Germinal center (tissue), 1 donor: ENCODE measurements around the gene IGF2R.
"Not testable (repeated sequence)": the region's sequence is repeated elsewhere in the genome, so short reads cannot be mapped to it uniquely, and the experiment has no call there.

Experiments
- DNase-seq: peaks from one replicate; pipeline ENCODE4 v3.0.0; 2012; ENCODE audit warnings: mixed read lengths, low spot score

Gene IGF2R

DNA sequence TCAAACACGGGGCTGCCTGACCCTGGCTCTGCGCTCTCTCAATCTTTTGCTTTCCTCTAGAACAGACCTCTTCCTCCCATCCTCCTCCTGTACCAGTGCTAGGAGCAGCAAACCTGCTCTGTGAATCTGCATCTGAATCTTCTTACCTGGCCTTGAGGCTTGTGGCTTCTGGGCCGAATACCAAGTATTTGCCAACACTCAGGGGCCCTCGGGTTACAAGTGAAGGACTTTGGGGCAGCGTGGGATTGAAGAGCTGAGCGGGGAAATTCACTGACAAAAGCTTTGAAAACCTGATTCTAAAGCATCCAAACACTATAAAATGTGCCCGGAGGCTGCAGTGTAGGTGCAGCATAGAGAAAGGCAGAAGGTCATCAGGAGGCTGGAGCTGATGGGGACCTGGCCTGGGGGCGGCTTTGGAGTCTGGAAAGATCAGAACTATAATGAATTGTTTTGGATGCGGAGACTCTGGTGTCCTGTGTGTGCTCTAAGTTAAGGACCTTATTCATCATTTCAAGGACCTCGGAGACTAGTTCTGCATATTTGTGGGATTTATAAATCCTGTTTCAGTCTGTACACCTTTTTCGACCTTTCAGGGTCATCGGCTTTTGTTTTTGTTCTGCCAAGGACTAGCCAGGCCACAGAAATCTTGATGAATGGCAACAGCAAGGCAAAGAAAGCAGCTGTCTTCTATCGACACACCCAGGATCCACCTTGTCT lies 16.4 kb upstream of the IGF2R start:
- DNase-seq = no peak

DNA sequence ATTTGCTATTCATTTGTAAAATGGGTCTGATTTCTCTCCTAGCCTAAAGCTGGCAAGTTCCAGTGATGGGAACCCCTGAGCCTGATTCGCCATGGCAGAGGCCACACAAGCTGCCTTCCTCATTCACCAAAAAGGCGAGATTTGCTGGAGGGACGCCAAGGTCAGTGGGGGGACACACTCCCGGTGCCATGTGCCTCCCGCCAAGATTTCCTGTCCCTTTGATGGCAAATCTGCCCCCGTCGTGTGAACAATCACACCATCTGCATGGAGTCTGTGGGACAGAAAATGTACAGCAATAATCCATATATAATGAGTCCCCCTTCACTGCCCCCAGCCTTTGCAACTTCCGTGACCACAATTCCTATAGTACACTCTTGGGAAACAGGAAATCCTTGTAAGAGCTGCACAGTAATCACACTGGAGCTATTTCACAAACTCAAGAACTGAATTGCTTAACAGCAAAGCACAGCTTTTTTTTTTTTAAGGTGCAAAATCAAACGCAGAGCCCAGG lies 15.7 kb upstream of the IGF2R start:
- DNase-seq = no peak

DNA sequence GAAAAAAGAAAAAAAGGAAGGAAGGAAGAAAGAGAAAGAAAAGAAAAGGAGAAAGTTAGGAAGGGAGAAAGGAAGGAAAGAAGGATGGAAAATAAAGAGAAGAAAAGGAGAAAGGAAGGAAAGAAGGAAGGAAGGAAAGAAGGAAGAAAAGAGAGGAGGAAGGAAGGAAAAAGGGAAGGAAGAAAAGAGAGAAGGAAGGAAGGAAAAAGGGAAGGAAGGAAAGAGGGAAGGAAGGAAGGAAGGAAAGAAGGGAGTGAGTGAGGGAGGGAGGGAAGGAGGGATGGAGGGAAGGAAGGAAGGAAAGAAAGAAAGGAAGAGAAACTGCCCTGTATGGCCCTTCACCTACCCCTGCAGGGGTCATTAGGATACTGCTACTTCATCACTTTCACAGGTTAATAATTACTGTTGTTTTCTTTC lies 12.9 kb upstream of the IGF2R start:
- no peak for DNase-seq

DNA sequence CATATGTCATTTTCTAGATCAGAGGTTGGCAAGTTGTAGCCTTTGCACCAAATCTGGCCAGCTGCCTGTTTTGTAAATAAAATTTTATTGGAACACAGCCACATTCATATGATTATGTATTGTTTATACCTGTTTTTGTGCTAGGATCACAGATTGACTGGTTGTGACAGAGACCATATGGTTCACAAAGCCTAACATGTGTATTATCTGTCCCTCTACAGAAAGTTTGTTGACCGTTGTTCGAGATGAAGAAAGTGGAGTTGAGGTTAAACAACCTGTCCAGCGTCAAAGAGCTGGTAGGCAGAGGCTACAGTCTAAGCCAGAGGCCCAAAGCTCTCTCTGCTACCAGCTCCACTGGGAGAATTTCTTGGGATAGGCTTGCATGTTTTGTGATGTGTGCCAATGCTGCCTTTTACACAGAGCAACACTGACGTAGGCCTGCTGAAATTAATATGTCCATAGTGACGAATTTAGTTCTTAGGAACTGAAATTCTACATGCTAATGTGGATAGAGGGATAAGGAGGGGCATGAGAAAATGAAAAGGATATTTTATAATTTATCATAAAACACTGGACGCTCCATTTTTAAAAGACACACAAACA lies 11.7 kb upstream of the IGF2R start:
- DNase-seq = no peak

DNA sequence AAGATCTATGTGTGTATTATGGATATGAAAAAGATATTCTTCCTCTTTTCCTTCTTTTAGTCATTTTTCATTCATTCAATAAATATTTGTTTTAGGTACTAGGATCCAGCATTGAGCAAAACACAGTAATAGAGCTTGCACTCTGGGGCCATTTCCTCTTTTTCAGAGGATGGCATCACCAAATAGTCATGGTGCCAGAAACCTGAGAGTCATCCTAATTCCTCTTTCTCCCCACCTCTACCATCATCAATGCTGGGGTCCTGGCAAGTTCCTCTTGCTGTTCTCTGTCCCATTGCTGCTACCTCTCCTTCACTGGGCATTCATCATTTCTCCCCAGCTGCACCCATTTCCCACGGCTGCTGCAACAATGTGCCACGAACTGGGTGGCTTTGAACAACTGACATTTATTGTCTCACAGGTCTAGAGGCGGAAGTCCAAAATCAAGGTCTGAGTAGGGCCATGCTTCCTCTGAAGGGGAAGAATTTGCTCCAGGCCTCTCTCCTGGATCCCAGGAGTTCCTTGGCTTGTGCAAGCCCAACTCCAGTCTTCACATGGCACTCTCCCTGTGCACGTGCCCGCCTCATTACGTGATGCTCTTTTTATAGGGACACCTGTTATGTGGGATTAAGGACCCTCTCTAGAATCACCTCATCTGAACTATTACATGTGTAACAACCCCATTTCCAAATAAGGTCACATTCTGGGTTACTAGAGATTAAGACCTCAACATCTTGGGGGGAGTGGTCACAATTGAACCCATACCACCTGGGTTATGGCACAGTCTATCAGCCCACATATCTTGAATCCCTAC lies 9.5 kb upstream of the IGF2R start:
- DNase-seq = peak; percentile 33

DNA sequence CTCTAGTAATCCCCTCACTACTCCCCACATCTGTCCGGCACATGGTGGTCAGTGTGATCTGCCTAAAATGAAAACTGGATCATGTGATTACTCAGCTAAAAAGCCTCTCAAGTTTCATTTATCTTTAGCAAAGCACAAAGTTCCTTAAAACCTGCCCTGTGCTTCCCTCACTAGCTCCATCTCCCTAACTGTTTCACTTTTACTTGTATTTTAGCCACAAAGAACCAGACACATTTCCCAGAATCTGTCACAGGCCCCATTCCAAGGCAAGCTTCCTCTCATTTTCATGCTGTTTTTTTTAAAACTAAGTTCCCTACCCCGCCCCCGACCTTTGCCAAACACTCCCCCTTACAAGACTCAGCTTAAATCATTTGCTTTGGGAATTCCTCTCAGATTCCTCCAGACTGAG lies 8.9 kb upstream of the IGF2R start:
- no peak for DNase-seq

DNA sequence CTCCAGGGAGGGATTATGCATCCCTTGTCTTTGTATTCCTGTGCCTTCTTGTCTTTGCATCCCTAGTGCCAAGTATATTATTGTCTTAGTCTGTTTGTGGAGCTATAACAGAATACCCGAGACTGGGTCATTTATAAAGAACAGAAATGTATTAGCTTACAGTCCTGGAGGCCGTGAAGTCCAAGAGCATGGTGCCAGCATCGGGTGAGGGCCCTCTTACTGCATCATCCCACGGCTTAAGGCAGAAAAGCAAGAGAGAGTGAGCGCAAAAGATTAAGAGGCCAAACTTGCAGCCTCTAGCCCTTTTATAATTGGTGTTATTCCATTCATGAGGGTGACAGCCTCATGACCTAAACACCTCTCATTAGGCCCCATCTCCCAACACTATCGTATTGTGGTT lies 8.4 kb upstream of the IGF2R start:
- DNase-seq = no peak

DNA sequence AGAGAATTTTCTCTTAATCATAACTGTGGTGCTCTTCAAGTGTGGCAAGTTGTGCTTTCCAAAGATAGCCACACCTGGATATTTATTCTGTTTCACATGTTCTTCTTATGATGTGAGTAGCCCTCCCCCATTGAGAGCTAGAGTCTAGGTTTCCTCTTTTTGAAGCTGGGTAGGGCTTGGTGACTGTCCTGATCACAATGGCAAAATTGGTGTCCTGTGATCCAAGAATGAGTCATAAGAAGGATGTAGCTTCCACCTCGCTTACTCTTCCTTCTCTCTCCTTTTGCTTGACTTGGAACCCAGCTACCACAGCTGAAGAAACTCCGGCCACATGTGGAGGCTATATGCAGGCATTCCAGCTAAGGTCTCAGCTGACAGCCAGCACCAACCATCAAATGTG lies 7.4 kb upstream of the IGF2R start:
- no peak for DNase-seq

DNA sequence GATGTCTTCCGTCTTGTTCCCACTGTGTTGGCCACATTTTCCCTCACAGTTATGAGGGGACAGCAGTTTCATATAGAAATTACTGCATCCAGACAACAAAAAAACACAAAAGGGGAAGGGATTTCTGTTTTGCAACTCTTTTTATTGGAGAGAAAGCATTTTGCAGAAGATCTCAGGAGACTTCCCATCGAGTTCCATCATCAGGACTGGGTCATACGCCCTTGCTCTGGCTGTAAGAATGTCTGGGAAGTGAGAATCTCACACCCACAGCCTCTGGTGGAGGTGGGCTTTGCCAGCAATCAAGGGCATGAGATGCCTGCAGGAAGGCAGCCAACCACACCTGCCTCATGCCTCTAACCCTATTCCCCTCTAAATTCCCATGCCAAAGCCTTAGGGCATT lies 5.8 kb upstream of the IGF2R start:
- DNase-seq = no peak

DNA sequence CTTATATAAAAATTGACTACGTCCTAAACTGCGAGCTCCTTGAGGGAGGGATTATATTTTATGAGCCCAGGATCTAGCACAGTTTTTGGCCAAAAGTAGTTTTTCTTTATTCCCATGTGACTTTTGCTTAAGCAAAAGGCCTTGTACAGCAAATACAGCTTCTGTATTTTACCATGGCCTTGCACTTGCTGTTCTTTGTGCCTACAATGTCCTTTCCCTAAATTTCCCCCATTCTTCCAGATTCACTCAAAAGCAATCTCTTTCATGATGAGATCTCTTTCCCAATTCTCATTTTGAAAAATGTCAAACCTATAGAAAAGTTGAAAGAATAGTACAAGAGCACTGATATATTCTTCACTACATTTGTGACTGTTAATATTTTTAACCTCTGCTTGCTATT lies 4.8 kb upstream of the IGF2R start:
- no peak for DNase-seq

DNA sequence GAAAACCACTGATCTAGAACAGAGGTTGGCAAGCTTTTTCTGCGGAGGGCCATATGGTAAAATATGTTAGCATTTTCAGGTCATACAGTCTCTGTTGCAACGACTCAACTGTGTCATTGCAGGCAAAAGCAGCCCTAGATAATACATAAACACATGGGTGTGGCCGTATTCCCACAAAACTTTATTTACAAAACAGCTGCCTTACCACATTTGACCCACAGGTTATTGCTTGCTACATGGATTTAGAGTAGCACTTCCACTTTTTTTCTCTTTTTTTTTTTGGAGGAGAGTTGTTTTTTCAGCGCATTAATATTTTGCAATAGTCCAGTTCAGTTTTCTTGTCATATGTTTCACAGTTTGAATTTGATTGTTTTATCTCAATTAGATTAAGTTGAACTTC lies 2.5 kb upstream of the IGF2R start:
- no peak for DNase-seq

DNA sequence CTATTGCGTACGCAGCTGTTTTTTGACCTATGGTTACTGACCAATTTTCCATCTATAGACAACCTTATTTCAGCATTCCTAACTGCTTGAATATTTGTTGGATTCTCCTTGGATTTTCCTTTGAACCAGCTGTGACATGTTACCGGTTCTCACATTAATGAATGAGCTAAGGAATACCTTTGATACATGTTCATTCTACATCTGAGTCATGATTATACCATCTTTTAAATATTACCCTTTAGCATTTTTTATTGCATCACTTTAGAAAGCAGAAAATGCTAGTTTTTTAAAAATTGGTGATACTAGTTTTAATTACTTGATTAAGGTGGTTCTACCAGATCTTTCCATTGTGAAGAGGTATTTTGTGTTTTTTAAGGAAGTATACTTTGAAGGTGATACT lies 1.9 kb upstream of the IGF2R start:
- no peak for DNase-seq

DNA sequence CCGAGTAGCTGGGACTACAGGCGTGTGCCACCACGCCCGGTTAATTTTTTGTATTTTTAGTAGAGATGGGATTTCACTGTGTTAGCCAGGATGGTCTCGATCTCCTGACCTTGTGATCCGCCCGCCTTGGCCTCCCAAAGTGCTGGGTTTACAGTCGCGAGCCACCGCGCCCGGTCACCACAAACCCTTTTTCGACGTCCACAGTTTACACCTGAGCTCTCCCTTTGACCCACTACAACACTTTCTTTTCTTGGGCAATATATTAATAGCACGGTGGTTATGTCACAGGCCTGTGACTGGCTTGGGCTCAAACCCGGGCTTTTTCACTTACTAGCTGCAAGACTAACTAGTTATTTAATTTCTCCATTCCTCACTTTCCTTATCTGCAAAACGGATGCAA lies 1.3 kb upstream of the IGF2R start:
- DNase-seq = not testable (repeated sequence)

DNA sequence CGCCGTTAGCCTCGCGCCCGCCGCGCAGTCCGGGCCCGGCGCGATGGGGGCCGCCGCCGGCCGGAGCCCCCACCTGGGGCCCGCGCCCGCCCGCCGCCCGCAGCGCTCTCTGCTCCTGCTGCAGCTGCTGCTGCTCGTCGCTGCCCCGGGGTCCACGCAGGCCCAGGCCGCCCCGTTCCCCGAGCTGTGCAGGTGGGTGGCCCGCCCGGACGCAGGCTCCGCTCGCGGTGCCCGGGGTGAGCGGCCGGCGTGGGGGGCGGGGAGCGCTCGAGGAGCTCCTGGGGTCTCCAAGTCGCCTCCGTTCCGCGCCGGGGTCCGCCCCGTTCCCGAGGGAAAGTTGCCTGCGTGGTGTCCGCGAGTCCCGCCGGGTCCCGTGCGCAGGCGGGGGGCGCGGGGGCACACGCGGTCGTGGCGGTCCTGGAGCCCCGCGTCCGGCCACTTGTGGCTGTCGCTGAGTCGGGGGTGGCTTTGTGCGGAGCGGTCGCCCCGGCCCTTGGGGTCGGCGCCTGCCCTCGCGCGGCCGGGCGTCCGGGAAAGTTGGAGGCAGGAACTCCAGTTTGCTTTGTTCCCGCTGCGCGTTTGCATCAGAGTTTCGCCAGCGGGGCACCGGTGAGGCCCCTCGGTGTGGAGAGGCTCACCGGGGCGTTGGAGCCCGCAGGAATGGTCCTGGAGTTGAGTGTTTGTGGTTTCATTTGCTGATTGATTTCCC lies 476 bp downstream of the IGF2R start:
- DNase-seq = peak; percentile 24

DNA sequence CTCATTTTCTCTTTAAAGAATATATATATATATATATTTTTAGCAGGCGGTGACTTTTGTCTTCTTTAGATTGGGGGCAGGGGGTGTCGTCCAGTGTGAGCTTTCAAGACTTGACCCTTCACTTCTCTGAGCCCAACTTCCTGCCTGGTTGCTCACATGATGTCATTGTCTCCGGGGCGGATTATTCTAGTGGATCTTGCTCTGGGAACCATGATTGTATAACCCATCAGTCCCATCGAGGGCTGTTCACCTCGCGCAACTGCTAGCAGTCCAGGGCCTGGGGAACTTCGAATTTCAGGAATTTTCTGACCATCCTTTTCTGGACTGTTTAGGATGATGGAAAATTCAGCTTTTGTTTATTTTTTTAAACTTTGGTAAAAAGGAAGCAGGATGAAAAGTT lies 1.0 kb downstream of the IGF2R start:
- DNase-seq = peak; percentile 32

DNA sequence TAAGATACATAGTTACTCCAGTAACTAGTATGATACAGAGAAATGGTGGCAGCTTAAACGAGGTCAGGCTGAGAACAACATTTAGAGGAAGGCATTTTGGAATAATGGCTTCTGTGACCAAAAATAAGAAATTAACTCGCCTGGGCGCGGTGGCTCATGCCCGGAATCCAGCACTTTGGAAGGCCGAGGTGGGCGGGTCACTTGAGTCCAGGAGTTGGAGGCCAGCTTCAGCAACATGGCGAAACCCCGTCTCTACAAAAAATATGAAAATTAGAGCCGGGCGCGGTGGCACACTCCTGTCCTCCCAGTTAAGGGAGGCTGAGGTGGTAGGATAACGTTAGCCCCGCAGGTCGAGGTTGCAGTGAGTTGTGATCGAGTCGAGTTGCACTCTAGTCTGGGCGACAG lies 1.8 kb downstream of the IGF2R start:
- DNase-seq = no peak

DNA sequence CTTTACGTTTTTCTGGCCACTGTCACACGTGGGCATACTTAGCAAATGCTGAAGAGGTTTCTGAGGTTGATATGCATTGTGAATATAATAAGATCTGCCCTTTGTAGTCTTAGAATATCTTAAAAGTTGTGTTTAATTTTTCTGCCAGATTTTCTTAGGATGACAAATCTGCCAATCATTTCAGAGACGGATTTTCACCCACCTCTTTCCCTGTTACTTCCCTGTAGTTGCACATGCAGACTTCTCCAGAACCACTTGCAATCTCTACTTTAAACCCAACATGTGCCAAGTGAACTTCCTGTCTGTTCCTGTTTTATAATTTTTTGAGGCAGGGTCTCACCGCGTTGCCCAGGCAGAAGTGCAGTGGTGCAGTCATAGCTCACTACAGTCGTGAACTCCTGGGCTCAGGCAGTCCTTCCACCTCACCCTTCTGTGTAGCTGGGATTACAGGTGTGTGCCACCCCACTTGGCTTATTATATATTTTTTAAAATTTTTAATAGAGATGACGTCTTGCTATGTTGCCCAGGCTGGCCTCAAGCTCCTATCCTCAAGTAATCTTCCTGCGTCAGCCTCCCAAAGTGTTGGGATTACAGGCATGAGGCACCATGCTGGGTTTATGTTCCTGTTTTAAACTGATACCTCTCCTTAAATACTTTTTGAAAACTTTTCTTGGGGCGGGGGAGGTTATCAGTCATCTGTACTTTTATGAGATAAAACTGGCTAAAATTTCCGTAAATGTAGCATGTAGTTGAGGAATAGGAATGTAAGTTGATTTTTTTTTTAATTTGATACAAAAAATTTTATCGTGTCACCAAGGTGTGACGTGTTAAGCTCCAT lies 2.7 kb downstream of the IGF2R start:
- no peak for DNase-seq

DNA sequence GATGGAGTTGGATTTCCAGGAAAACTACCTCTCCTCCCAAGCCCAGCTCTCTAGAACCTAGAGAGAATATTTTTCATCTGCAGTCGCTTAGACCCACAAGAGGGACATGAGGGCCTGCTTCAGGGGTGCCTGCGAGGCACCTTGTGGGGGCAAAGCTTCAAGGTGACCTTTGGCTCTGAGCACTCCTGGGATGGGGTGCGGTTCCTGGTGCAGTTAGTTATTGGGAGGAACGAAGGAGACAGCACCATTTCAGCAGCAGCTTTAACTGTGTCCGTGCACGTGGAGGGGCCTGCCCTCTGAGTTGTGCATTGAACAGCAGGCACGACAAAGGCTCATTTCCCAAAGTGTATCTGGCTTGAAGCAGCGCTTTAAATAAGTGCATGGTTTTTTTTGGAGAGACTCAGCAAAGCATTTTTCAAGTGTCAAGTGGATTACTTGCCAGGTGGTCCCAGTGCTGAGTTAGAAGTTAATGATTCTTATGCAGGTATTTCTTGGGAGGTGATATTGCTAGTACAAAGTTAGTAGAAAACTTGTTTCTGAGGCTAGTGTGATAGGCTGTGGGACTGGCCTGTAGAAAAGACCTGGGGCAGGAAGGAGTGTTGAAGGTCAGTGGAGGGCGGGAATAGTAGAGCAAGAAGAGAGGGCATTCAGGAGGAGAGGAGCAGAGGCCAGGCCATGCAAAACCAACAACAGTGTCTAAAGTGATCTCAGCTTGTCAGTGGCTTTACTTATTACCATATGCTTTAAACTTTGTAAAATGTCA lies 3.8 kb downstream of the IGF2R start:
- DNase-seq = no peak

DNA sequence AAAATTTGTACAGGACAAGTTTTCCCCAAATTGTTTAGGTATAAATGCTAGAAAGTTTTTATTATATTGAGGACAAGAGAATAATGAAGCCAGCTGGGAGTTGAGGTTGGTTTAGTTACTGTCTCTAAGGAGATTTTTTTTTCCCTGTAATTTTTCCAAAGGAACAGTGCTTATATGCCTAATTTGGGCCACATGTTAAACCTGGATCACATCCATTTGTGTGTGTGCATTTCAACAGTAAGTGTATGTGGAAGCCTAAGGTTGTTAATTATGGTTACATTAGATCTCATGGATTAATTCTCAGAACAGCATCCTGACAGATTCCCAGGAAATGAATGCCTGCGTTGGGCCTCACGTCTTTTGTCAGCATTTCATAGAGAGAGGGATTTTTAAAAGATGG lies 4.5 kb downstream of the IGF2R start:
- DNase-seq = no peak

DNA sequence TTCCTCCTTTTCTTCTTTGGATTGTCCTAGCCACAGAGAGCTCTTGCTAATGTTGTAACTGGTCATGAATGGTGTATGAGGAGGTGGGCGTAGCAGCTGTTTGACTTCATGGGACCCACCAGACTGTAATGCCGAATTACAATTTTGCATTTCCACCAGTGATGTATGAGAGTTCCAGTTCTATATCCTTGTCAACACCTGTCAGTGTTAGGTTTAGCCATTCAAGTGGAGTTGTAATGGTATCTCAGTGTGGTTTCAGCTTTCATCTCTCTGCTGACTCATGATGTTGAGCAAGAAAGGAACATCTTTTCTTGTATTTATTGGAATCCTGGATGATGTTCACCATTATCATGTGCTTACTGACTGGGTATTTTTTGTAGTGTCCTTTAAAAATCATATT lies 5.1 kb downstream of the IGF2R start:
- no peak for DNase-seq

DNA sequence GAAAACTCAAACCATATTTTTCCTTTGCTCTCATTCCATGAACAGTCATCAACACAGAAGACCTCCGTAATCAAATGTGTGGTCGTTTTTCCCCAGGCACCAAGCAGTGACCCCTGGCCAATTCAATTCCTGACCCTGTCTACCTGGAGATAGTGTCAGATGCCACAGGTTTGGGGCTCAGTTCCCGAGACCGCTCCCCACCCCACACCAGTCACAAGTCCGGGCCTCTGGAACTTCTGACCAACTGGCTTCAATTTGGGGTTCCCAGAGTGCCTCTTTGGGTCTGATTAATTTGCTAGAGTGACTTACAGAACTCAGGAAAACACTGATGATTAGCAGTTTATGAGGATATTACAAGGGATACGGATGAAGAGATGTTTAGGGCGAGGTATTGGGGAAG lies 6.0 kb downstream of the IGF2R start:
- no peak for DNase-seq
